SJSA1 (cell line): ENCODE data around the gene DNAJC6. TPM values are rescaled to one million over a fixed set of nuclear protein-coding genes. Genes with fewer than 3 reads are reported as not detected.

ENCODE experiments used
- DNase-seq, 2 experiments: peaks; one replicate each; pipeline ENCODE4 v3.0.0-alpha.2; 2015 to 2020; ENCODE audit warnings: low spot score in 2 of 2, low read depth in 1 of 2
- H3K27ac ChIP-seq: fragments of 250-450 bp; sonication (Bioruptor Pico); 2 replicates; pipeline ENCODE4 v1.5.1; 2020; ENCODE audit warnings: mild to moderate bottlenecking, moderate library complexity
- H3K27me3 ChIP-seq: fragments of 250-450 bp; sonication (Bioruptor Pico); replicated peaks from 2 replicates; pipeline ENCODE4 v1.5.1; 2020; ENCODE audit warnings: mild to moderate bottlenecking, moderate library complexity
- H3K36me3 ChIP-seq: fragments of 250-450 bp; sonication (Bioruptor Pico); 2 replicates; pipeline ENCODE4 v1.5.1; 2020; ENCODE audit warnings: mild to moderate bottlenecking
- H3K4me1 ChIP-seq: fragments of 250-450 bp; sonication (Bioruptor Pico); replicated peaks from 2 replicates; pipeline ENCODE4 v1.6.1; 2021; ENCODE audit warnings: mild to moderate bottlenecking
- H3K4me3 ChIP-seq: fragments of 250-450 bp; sonication (Bioruptor Pico); 2 replicates; pipeline ENCODE4 v1.5.1; 2020; ENCODE audit warnings: mild to moderate bottlenecking
- H3K9me3 ChIP-seq: fragments of 250-450 bp; sonication (Bioruptor Pico); replicated peaks from 2 replicates; pipeline ENCODE4 v1.5.1; 2020; ENCODE audit warnings: mild to moderate bottlenecking
- total RNA-seq: library from RNA; depleted of rRNA; stranded (reverse); fragments of >200 nt; shearing (Covaris generic); gene quantifications from 2 replicates; pipeline ENCODE4 v1.2.3, GENCODE V29; 2014

Gene DNAJC6
- total RNA-seq, 1 experiment from 2014 or later, result 0.47 TPM

DNA sequence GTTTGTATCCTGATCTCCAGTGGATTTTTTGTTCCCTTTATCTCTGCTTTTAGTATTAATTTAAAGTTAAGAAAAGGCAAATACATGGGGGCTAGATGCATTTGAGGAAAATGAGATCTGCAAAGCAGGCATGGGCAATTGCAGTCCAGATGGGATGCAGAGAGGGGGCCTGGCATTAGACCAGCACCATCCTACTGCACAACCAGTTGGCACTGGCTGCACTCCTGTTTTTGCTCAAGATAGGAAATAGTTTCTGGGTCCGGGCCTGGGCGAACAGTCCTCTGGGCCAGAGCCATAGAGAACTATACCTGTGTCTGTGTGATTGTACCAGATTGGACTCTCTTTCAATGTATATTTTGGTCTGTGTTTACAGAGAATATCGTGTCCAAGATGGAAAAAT, 77.1 kb downstream of the DNAJC6 start:
- no peaks in the 10 kb centered on the region for H3K27me3 ChIP-seq
- no peak overlapping the region for H3K27ac ChIP-seq

GRCh38 chr1:65387821-65388220, 78.5 kb downstream of the DNAJC6 start:
- Histone ChIP-seq H3K9me3 (no peaks in the 10 kb centered on the region), H3K27ac (no peak overlapping the region), H3K36me3 (no peaks in the 10 kb centered on the region), H3K27me3 (no peaks in the 10 kb centered on the region), H3K4me1 (no peaks in the 10 kb centered on the region), H3K4me3 (no peak overlapping the region)
- DNase-seq, result no peak

More for the DNA sequence above, 77.1 kb downstream of the DNAJC6 start:
- Histone ChIP-seq H3K36me3 (no peaks in the 10 kb centered on the region), H3K4me1 (no peaks in the 10 kb centered on the region), H3K4me3 (no peak overlapping the region), H3K9me3 (no peaks in the 10 kb centered on the region)
- no peak for DNase-seq

DNA sequence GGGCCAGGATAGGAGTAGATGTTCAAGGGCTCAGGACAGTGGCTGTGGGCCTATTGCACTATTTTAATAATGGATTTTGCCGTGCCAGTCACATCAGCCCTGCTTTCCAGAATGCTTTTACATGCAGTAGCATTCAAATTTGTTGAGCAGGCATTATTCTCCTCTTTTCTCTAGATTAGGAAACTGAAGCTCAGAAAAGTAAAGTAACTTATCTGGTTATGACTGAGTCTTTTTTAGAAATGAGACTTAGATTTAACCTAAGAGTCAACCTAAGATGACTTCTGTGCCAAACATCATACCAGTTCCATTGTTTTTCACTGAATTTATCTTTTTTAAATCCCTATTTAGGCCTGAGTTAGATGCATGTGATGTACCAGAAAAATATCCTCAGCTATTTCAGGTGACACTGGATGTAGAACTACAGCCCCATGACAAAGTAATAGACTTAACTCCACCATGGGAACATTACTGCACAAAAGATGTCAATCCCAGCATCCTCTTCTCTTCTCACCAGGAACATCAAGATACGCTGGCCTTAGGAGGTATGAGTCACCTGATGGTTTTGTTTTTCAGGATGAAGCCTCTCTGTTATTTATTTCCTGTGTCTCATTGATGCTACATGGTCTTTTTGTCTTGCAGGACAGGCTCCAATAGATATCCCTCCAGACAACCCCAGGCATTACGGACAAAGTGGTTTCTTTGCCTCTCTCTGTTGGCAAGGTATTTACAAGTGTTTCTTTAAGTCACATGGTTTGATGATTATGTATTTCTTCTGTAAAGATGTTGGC, 79.8 kb downstream of the DNAJC6 start:
- no peaks in the 10 kb centered on the region for H3K36me3 ChIP-seq
- peaks cover 5% of the 10 kb centered on the region for H3K4me1 ChIP-seq
- H3K27ac ChIP-seq, result no peak overlapping the region
- no peak overlapping the region for H3K4me3 ChIP-seq
- DNase-seq, result no peak
- H3K9me3 ChIP-seq, result no peaks in the 10 kb centered on the region
- H3K27me3 ChIP-seq, result no peaks in the 10 kb centered on the region

DNA sequence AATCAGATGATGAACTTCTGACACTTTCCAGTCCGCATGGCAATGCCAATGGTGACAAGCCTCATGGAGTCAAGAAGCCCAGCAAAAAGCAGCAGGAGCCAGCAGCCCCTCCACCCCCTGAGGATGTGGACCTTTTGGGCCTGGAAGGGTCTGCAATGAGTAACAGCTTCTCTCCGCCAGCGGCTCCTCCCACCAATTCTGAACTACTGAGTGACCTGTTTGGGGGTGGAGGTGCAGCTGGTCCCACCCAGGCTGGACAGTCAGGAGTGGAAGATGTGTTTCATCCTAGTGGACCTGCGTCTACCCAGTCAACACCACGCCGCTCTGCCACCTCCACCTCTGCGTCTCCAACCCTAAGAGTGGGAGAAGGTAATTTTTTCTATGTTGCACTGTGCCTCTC, 83.2 kb downstream of the DNAJC6 start:
- no peak for DNase-seq
- H3K27ac ChIP-seq, result no peak overlapping the region
- peaks cover 14% of the 10 kb centered on the region for H3K4me1 ChIP-seq
- H3K9me3 ChIP-seq, result no peaks in the 10 kb centered on the region
- H3K36me3 ChIP-seq, result no peaks in the 10 kb centered on the region
- H3K27me3 ChIP-seq, result no peaks in the 10 kb centered on the region
- H3K4me3 ChIP-seq, result no peak overlapping the region

DNA sequence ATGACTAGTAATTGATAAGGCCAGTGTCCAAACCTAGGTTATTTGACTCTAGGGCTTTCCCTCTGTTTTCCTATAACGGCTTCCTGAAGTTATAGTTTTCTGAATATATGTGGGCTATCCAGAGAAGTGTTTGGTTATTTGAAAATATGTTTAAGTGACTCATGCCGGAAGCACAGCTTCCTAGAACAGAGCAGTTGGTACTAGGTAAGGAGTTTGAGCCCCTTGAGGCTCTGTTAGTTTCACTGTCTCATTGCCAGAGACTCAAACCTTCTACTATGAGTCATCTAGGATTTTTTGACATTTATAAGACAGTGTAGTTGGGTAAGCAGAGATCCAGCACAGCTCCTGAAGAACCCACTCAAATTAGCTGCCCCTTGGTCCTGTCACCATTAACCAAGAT, 84.0 kb downstream of the DNAJC6 start:
- Histone ChIP-seq H3K27ac (no peak overlapping the region), H3K9me3 (no peaks in the 10 kb centered on the region; the same call in 1 of the 2 replicates), H3K27me3 (peaks cover 5% of the 10 kb centered on the region; the same call in 1 of the 2 replicates), H3K4me1 (peaks cover 14% of the 10 kb centered on the region), H3K36me3 (no peaks in the 10 kb centered on the region), H3K4me3 (no peak overlapping the region)
- no peak for DNase-seq

GRCh38 chr1:65393928-65394327, 84.6 kb downstream of the DNAJC6 start:
- H3K27me3 ChIP-seq, result peaks cover 5% of the 10 kb centered on the region; the same call in 1 of the 2 replicates
- H3K27ac ChIP-seq, result no peak overlapping the region
- H3K9me3 ChIP-seq, result no peaks in the 10 kb centered on the region; the same call in 1 of the 2 replicates
- H3K4me1 ChIP-seq, result peaks cover 14% of the 10 kb centered on the region
- no peaks in the 10 kb centered on the region for H3K36me3 ChIP-seq
- no peak overlapping the region for H3K4me3 ChIP-seq
- DNase-seq, result no peak

GRCh38 chr1:65395887-65396612, 86.7 kb downstream of the DNAJC6 start:
- DNase-seq, result no peak

DNA sequence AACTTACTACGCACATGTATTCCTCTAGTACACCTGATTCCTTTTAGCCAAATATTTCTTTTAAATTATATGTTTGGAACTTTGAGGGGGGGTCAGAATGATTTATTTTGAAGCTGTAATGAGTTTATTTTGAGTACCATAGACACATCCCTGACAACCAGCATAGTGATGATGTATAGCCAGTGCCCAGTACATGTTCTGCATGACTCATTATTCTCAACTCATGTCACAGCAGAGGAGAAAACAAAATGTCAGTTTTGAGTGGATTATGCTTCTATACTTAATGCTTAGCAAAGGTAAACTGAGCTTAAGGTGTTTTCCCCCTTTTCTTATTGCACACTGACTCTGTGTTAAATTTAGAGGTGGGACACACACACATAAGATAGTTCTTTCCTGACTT, 88.7 kb downstream of the DNAJC6 start:
- H3K4me1 ChIP-seq, result peaks cover 14% of the 10 kb centered on the region
- no peaks in the 10 kb centered on the region for H3K36me3 ChIP-seq
- H3K27ac ChIP-seq, result no peak overlapping the region
- no peaks in the 10 kb centered on the region; the same call in 1 of the 2 replicates for H3K9me3 ChIP-seq
- no peak for DNase-seq
- peaks cover 5% of the 10 kb centered on the region for H3K27me3 ChIP-seq
- H3K4me3 ChIP-seq, result no peak overlapping the region

More at GRCh38 chr1:65395887-65396612, 86.7 kb downstream of the DNAJC6 start:
- peaks cover 14% of the 10 kb centered on the region for H3K4me1 ChIP-seq
- peaks cover 5% of the 10 kb centered on the region; the same call in 1 of the 2 replicates for H3K27me3 ChIP-seq
- H3K36me3 ChIP-seq, result no peaks in the 10 kb centered on the region
- no peak overlapping the region for H3K27ac ChIP-seq
- H3K4me3 ChIP-seq, result no peak overlapping the region
- H3K9me3 ChIP-seq, result no peaks in the 10 kb centered on the region; the same call in 1 of the 2 replicates

GRCh38 chr1:65399003-65399402, 89.7 kb downstream of the DNAJC6 start:
- H3K4me3 ChIP-seq, result no peak overlapping the region
- peaks cover 5% of the 10 kb centered on the region for H3K27me3 ChIP-seq
- no peaks in the 10 kb centered on the region for H3K36me3 ChIP-seq
- no peaks in the 10 kb centered on the region; the same call in 1 of the 2 replicates for H3K9me3 ChIP-seq
- DNase-seq, result no peak
- peaks cover 8% of the 10 kb centered on the region for H3K4me1 ChIP-seq
- H3K27ac ChIP-seq, result no peak overlapping the region

- Histone ChIP-seq H3K27ac (no peak overlapping the region), H3K27me3 (peaks cover 5% of the 10 kb centered on the region), H3K4me3 (no peak overlapping the region), H3K36me3 (no peaks in the 10 kb centered on the region), H3K9me3 (no peaks in the 10 kb centered on the region; the same call in 1 of the 2 replicates), H3K4me1 (no peaks in the 10 kb centered on the region)
- no peak for DNase-seq
Observed at GRCh38 chr1:65401612-65402011, 92.3 kb downstream of the DNAJC6 start.

DNA sequence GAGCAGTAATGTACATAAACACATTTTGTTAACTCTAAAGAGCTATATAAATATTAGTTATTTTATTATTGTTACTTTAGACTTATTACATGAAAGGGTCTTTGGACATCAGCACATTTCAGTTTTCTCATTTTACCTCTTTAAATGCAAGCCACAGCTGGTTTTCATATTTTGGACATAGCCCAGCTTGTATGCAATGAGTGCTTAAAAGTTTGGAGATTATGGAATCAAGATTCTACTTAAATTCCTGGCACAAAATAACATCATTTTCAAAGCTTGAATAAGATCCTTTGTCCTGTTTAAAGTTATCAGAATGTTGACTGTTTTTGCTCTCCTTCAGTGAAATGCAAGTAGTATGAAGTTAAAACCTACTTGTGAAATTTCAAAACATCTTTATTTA, 95.6 kb downstream of the DNAJC6 start:
- no peak overlapping the region for H3K27ac ChIP-seq
- H3K27me3 ChIP-seq, result no peaks in the 10 kb centered on the region; the same call in 1 of the 2 replicates
- H3K9me3 ChIP-seq, result no peaks in the 10 kb centered on the region
- no peak overlapping the region for H3K4me3 ChIP-seq
- DNase-seq, result no peak
- peaks cover 13% of the 10 kb centered on the region for H3K4me1 ChIP-seq
- no peaks in the 10 kb centered on the region for H3K36me3 ChIP-seq

GRCh38 chr1:65407877-65408276, 98.5 kb downstream of the DNAJC6 start:
- H3K4me1 ChIP-seq, result peaks cover 17% of the 10 kb centered on the region
- no peak overlapping the region for H3K4me3 ChIP-seq
- no peak for DNase-seq
- H3K9me3 ChIP-seq, result no peaks in the 10 kb centered on the region
- H3K36me3 ChIP-seq, result no peaks in the 10 kb centered on the region
- no peak overlapping the region for H3K27ac ChIP-seq
- H3K27me3 ChIP-seq, result no peaks in the 10 kb centered on the region; the same call in 1 of the 2 replicates

- no peaks in the 10 kb centered on the region for H3K9me3 ChIP-seq
- H3K4me1 ChIP-seq, result peaks cover 19% of the 10 kb centered on the region
- no peaks in the 10 kb centered on the region; the same call in 1 of the 2 replicates for H3K27me3 ChIP-seq
- H3K4me3 ChIP-seq, result no peak overlapping the region
- no peak overlapping the region for H3K27ac ChIP-seq
- no peaks in the 10 kb centered on the region for H3K36me3 ChIP-seq
- DNase-seq, result no peak
Observed at GRCh38 chr1:65409314-65409713, 100.0 kb downstream of the DNAJC6 start.

- Histone ChIP-seq H3K9me3 (no peaks in the 10 kb centered on the region), H3K36me3 (no peaks in the 10 kb centered on the region), H3K27me3 (no peaks in the 10 kb centered on the region; the same call in 1 of the 2 replicates), H3K4me3 (no peak overlapping the region), H3K4me1 (peaks cover 19% of the 10 kb centered on the region), H3K27ac (no peak overlapping the region)
- no peak for DNase-seq
Observed at GRCh38 chr1:65409816-65410326, 100.5 kb downstream of the DNAJC6 start.
